Measurements from ENCODE around the gene ADAMTS2.

The ADAMTS2 gene

GRCh38 chr5:179266291-179267070 lies 78.8 kb downstream of the ADAMTS2 start:
- DNase-seq (ENCODE audit: low read depth), result peak; percentile 72

- peak; percentile 99 for DNase-seq (ENCODE audit: low read depth)
Observed at GRCh38 chr5:179265514-179266290, 79.6 kb downstream of the ADAMTS2 start.

DNA sequence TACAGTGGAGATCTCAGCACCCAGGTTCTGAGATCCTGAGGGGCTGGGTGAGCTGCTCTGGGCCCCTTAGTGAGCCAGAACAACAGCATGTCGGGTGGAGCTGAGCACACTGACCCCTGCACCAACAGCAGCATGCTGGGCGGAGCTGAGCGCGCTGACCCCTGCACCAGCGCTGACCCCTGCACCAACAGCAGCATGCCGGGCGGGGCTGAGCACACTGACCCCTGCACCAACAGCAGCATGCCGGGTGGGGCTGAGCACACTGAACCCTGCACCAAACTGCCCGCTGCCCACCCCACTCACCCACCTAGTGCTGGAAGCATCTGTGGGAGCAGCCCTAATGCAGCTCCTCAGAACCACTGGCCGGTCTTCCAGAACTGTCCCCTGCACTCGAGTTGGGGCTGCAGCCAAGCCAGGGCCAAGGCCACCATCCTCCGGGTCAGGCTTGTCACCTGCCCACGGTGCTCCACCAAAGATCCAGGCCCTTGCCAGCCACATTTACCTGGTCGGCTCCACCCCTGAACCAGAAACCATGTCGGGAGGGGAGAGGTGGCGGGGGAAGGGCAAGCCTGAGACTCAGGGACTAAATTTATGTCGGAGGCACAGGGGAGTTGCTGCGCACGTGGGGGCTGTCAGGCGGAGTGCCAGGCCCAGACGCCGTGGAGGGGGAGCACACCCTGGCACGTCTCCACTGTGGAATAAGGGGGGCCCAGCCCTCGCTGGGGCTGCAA lies 80.3 kb downstream of the ADAMTS2 start:
- DNase-seq (ENCODE audit: low read depth), result no peak

- DNase-seq (ENCODE audit: low read depth), result no peak
Observed at GRCh38 chr5:179264053-179264782, 81.0 kb downstream of the ADAMTS2 start.

DNA sequence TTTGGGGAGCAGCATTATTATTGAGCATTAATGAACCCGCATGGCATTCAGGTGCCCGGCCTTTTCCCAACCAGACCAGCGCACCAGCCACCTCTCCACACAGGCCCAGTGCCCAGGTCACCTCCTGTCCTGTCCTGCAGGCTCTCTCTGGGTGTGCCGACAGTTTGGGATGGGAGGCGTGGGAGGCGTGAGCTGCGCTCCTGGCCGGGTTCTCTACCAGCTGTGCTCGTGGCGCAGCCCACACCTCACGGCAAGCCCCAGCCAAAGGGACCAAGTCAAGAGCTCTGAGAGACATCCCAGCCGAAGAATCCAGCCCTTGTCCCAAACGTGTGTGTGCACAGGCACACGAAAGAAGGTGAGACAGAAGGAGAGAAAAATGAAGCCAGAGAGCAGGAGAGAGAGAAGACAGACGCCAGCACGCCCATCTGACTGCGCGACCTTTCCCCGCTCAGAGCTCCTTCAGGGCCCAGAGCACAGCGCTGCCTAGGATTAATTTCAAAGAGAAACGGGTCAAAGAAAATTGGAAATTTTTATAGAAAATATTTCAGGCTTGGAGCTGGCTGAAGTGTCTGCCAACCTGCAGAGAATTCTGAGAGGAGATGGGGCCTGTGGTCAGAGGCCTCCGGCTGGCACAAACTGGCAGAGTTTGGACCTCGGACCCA lies 81.7 kb downstream of the ADAMTS2 start:
- no peak for DNase-seq (ENCODE audit: low read depth)

DNA sequence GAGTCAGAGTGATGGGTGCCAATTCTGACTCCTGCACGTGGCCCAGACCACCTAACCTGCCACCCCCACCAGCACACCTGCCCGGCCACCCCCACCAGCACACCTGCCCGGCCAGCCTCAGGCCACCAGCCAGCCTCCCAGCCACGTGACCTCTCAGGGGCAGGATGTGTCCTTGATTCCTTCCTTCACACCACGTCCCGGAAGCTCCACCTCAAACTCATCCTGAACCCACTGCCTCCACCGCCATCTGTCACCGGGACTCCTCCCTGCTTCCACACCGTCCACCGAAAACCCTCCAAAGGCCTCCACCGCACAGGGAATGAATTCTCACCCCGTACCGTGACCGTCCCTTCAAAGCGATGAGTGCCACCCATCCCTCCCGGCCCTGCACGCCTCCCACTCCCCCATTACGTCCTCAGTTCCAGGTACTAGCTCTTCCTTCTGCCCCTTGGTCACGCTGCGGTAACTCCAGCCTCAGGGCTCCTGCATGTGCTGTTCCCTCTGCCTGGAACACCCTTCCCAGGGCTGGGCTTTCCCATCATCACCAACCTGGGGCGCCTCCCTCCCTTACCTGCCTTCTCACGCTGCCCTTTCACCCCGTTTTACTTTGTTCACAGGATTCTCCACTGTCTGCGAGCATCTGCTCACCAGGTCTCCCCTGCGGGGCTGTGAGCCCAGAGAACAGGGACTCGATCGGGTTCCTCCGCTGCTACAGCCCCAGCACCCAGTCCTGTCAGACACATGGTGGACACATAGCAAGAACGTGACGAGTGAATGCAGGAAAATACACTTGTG lies 82.9 kb downstream of the ADAMTS2 start:
- DNase-seq (ENCODE audit: low read depth), result no peak

- peak; percentile 43 for DNase-seq (ENCODE audit: low read depth)
Observed at GRCh38 chr5:179261301-179262125, 83.7 kb downstream of the ADAMTS2 start.

DNA sequence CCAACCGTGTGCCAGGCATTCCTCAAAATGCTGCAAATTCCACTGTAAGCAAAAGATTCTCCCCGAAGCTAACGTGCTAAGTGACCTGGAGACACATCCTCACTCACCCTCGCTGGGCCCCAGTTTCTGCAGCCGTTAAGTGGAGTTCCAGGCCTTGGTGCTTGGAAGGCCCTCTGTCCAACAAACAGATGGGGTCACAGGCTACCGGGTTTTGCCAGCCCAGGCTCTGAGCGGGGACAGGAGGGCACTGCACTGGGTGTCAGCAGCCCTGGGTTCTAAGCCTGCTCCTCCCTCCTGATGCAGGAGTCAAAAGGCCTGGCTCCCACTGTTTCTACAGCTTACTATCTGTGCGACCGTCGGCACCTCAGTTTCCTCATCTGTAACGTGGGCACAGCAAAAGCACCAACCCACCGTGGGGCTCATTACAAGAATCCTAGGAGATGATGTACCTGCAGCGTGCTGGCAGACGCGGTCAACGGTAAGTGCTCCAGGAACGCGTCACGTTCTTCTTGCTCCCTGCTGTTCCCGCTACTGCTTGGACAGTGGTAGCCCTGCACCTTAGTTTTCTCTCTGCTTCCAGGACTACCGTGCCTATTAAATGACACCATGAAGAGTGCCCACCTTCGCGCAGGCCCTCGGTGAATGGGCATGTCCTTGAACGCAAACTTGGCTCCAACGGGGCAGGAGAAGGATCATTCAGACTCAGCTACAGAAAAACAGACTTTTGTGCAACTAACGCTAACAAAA lies 84.8 kb downstream of the ADAMTS2 start:
- DNase-seq (ENCODE audit: low read depth), result no peak

DNA sequence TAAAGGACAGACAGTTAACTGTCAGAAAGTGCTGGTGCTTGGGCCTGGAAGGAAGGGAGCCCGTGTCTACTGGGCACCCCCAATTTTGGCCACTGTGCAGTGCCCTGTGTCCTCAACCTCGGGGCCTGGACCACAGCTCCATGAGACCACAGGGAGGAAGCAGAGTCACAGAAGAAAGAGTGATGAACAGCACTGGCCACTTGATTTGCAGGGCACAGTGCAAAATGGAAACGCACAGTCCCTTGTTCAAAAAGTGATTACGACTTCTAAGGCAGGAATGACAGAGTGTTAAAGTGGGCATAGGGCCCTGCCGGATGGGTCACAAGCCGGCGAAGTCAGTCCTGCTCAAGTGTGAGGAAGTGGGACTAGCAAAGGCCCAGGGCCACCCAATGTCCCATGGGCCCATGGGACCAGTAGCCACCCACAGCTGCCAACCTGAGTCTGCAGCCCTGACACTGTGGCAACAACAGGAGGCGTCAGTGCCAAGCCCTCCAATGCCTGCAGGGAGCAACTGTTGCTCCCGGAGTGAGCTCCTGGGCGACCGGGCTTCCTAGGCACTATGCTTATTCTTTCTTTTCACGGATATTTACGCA lies 85.4 kb downstream of the ADAMTS2 start:
- no peak for DNase-seq (ENCODE audit: low read depth)

DNA sequence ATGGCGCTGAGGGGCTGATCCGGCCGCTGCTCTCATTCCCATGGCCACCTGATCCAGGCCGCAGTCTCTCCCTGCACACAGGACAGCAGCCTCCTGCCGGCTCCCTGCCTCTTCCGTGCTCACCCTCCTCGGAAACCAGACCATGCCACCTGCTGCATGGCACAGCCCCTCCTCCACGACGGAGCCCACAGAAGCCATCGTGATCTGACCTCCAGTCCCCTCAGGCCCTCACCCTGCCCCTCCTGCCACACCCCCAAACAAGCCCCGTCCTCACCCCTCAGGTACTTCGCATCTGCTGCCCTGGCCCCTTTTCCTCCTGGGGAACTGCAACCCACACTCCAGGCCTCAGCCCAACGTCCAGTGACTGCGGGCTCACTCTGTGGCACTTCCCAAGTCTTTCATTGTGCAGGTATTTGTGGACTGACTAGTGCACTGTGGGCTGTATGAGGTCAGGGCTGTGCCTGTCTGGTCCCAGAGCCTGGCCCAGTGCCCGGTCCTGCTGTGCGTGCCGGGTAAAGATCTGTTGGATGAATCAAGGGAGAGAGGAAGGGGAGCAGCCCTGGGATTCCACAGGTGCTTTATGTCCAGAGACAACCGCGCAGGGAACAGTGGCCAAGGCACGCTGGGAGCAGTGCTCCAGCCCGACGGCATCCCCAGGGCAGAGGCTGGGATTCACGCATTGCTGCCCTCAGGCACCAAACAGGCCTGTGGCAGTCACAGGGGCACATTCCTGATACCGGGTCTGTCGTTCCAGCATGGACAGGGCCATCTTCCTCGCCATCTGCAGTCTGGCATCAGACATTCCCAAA lies 86.1 kb downstream of the ADAMTS2 start:
- peak; percentile 33 for DNase-seq (ENCODE audit: low read depth)

DNA sequence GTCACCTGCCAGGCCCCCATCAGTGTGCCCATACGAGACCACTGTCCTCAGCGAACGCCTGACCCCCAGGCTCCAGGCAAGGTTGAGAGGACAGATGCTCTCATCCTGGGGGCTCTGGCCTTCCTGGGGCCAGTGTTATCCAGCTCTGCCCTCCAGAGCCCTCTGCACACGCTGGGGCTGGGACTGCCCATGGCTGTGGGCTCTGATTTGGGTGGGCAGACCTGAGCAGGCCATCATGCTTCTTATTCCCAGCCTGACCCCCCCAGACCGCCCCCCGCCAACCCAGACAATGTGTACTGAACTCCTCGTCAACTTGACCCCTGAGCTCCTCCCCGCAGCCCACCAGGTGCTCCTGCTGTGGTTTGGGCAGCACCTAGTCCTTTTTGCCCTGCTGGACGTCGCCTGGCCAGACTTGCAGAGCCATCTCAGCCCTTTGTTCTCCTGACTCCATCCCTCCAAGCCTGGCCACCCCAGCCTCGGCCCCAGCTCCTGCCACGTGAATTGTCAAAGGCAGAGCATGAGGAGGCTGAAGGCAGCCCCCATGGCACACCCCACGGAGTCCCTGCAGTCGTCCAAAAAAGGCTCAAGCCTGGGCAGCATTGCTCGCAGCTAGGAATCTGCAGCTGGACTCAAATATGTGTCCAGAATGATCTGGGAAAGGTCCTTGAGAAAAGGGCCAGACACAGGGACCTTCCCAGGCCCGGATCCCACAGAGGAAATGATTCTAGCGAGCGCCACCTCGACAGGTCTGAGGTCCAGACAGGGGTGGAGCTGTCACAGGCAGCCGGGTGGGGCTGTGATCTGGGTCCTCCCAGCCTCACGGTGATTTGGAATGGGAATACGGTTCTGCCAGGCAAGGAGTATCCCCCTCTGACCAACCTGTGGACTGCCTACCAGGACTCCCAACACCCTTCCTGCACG lies 87.0 kb downstream of the ADAMTS2 start:
- DNase-seq (ENCODE audit: low read depth), result no peak

- DNase-seq (ENCODE audit: low read depth), result no peak
Observed at GRCh38 chr5:179257176-179257682, 88.0 kb downstream of the ADAMTS2 start.

DNA sequence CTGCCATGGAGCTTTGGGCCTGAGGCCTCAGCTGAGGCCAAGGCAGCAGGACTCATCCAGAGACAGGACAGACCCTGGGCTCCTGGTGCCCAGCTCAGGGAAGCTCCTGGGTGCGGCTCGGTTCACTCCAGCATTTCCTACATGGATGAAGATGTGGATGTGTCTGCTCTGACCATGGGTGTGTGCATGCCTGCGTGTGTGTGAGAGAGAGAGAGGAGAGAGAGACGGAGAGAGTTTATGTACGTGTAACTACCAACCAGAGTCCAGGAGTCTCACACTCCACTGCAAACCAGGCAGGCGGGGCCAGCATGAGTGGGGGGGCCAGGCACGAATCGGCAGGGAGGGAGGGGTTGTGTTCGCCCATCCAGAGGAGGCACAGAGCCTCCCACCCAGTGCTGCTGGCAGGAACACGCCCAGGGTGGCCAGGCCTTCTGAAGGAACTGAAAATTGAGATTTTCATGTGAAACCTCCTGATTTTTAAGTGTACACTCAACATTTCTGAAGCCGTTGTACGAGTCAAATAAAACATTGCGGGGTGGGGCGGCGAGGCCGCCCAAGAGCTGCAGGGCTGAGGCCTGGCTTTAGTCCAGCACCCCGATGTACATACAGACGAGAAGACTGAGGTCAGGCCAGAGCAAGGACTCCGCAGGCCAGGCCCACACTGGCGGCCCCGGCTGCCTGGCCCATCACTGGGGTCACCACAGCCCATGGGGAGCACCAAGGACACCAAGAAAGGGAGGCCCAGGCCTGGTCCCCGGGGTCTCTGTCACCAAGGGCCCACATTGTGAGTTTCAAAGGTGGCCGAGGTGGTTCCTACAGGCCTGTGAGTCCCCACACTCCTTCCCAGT lies 88.7 kb downstream of the ADAMTS2 start:
- DNase-seq (ENCODE audit: low read depth), result no peak

DNA sequence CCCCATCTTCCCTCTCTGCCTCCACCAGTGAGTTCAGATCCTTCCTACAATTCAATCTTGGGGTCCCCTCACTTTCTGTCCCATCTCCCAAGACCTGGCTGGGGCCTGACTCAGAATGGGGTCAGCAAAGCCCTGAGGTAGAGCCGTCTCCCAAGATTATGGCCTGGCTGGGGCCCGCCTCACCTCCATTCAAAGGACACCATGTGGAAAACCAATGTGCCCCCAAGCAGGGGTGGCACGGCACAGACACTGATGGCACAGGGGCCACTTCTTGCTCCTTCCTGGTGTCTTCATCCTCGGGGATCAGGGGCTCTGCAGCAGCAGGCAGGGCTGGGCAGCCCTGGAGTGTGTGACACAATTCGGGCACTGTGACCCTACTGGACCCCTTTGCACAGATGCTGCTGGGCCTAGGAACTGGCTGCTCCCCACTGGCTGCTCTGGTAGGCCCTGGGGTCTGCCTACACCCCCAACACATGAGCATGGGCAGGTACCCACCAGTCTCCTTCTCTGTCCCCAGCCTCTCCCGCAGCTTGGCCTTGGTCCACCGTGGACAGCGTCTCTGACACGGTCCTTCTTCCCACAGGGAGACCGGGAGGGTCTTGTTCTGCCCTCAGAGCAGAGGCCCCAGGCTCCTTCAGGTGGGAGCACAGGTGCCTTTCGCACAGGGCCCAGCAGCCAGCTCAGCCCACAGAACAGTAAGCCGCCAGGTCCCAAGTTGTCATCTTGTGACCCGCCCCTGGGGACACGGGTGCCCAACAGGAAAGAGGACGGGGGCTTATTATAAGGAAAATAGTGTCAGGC lies 89.5 kb downstream of the ADAMTS2 start:
- no peak for DNase-seq (ENCODE audit: low read depth)

Data from amniotic epithelial cell (primary cell).